Measurements from ENCODE around the gene BCKDHB. TPM values are rescaled to one million over a fixed set of nuclear protein-coding genes. Genes with fewer than 3 reads are reported as not detected.

Gene BCKDHB
- total RNA-seq, 2 experiments from 2014 or later: 13.5 to 16.5 TPM

- CTCF ChIA-PET: interaction anchor here (1.2 kb wide), 1 partner anchor 10 kb away, joined by 3 read pairs; no protein-coding TSS in a partner anchor
- H3K27ac Mint-ChIP-seq: no peak overlapping the region
- H3K36me3 Mint-ChIP-seq (ENCODE audit: low read depth): no peaks in the 10 kb centered on the region
- H3K27me3 Mint-ChIP-seq: no peaks in the 10 kb centered on the region
- H3K4me1 Mint-ChIP-seq: peaks cover 14% of the 10 kb centered on the region
- no peak overlapping the region for H3K4me3 Mint-ChIP-seq
- POLR2A ChIA-PET: interaction anchor here (1.2 kb wide), 1 partner anchor 55 kb away, joined by 3 read pairs; no protein-coding TSS in a partner anchor
- no peaks in the 10 kb centered on the region for H3K9me3 Mint-ChIP-seq
- no peak for DNase-seq
These were observed 55.0 kb downstream of the BCKDHB start for GRCh38 chr6:80161434-80161833.

- Mint-ChIP-seq H3K36me3 (ENCODE audit: low read depth) (no peaks in the 10 kb centered on the region), H3K27ac (no peak overlapping the region), H3K9me3 (no peaks in the 10 kb centered on the region), H3K4me3 (no peak overlapping the region), H3K27me3 (no peaks in the 10 kb centered on the region), H3K4me1 (peaks cover 15% of the 10 kb centered on the region)
- ChIA-PET POLR2A (interaction anchor here (1.3 to 1.4 kb wide), 2 partner anchors 10 to 58 kb away, joined by 3 to 9 read pairs; partner anchors contain the start of gene BCKDHB), CTCF (no interaction called here)
- DNase-seq: no peak
These were observed 57.3 kb downstream of the BCKDHB start for GRCh38 chr6:80163754-80164187.

- H3K27ac Mint-ChIP-seq: peak overlapping the region; percentile 75
- DNase-seq: peak; percentile 44
- POLR2A ChIA-PET: interaction anchor here (0.8 to 1.1 kb wide), 2 partner anchors 59 to 1087 kb away, joined by 3 to 5 read pairs; partner anchors contain the start of genes BCKDHB and PHIP
- peak overlapping the region; percentile 44 for H3K4me3 Mint-ChIP-seq
- CTCF ChIA-PET: interaction anchor here (1.1 kb wide), 1 partner anchor 59 kb away, joined by 3 read pairs; the partner anchor contains the start of gene BCKDHB
- H3K9me3 Mint-ChIP-seq: no peaks in the 10 kb centered on the region
- H3K4me1 Mint-ChIP-seq: peaks cover 15% of the 10 kb centered on the region
- no peaks in the 10 kb centered on the region for H3K27me3 Mint-ChIP-seq
- no peaks in the 10 kb centered on the region for H3K36me3 Mint-ChIP-seq (ENCODE audit: low read depth)
These were observed 58.7 kb downstream of the BCKDHB start for GRCh38 chr6:80165143-80165542.

- H3K9me3 Mint-ChIP-seq: no peaks in the 10 kb centered on the region
- H3K4me1 Mint-ChIP-seq: peaks cover 15% of the 10 kb centered on the region
- ChIA-PET POLR2A (interaction anchor here (0.8 to 1.1 kb wide), 2 partner anchors 60 to 1088 kb away, joined by 3 to 5 read pairs; partner anchors contain the start of genes BCKDHB and PHIP), CTCF (interaction anchor here (1.1 kb wide), 1 partner anchor 59 kb away, joined by 3 read pairs; the partner anchor contains the start of gene BCKDHB)
- no peak overlapping the region for H3K27ac Mint-ChIP-seq
- no peak overlapping the region for H3K4me3 Mint-ChIP-seq
- no peak for DNase-seq
- H3K27me3 Mint-ChIP-seq: no peaks in the 10 kb centered on the region
- H3K36me3 Mint-ChIP-seq (ENCODE audit: low read depth): no peaks in the 10 kb centered on the region
These were observed 59.3 kb downstream of the BCKDHB start for GRCh38 chr6:80165819-80166218.

- ChIA-PET POLR2A (no interaction called here), CTCF (no interaction called here)
- no peak overlapping the region for H3K27ac Mint-ChIP-seq
- H3K4me1 Mint-ChIP-seq: peaks cover 8% of the 10 kb centered on the region
- no peak for DNase-seq
- no peaks in the 10 kb centered on the region for H3K9me3 Mint-ChIP-seq
- H3K36me3 Mint-ChIP-seq (ENCODE audit: low read depth): peaks cover 4% of the 10 kb centered on the region
- no peak overlapping the region for H3K4me3 Mint-ChIP-seq
- no peaks in the 10 kb centered on the region for H3K27me3 Mint-ChIP-seq
These were observed 64.0 kb downstream of the BCKDHB start for GRCh38 chr6:80170433-80170832.

GRCh38 chr6:80173411-80173810, 66.9 kb downstream of the BCKDHB start:
- POLR2A ChIA-PET: no interaction called here
- peaks cover 2% of the 10 kb centered on the region for H3K4me1 Mint-ChIP-seq
- peaks cover 4% of the 10 kb centered on the region for H3K36me3 Mint-ChIP-seq (ENCODE audit: low read depth)
- H3K4me3 Mint-ChIP-seq: no peak overlapping the region
- DNase-seq: no peak
- H3K27ac Mint-ChIP-seq: no peak overlapping the region
- no peaks in the 10 kb centered on the region for H3K9me3 Mint-ChIP-seq
- CTCF ChIA-PET: interaction anchor here (1.4 kb wide), 1 partner anchor 41 kb away, joined by 4 read pairs; no protein-coding TSS in a partner anchor
- no peaks in the 10 kb centered on the region for H3K27me3 Mint-ChIP-seq

- no peak overlapping the region for H3K4me3 Mint-ChIP-seq
- no peaks in the 10 kb centered on the region for H3K9me3 Mint-ChIP-seq
- ChIA-PET CTCF (interaction anchor here (0.7 kb wide), 1 partner anchor 305 kb away, joined by 3 read pairs; no protein-coding TSS in a partner anchor), POLR2A (no interaction called here)
- peaks cover 2% of the 10 kb centered on the region for H3K4me1 Mint-ChIP-seq
- no peak for DNase-seq
- H3K27ac Mint-ChIP-seq: no peak overlapping the region
- peaks cover 4% of the 10 kb centered on the region for H3K36me3 Mint-ChIP-seq (ENCODE audit: low read depth)
- H3K27me3 Mint-ChIP-seq: no peaks in the 10 kb centered on the region
These were observed 68.6 kb downstream of the BCKDHB start for GRCh38 chr6:80174900-80175572.

- H3K4me3 Mint-ChIP-seq: no peak overlapping the region
- H3K4me1 Mint-ChIP-seq: peaks cover 2% of the 10 kb centered on the region
- ChIA-PET CTCF (no interaction called here), POLR2A (no interaction called here)
- no peak for DNase-seq
- no peaks in the 10 kb centered on the region for H3K36me3 Mint-ChIP-seq (ENCODE audit: low read depth)
- H3K9me3 Mint-ChIP-seq: no peaks in the 10 kb centered on the region
- H3K27me3 Mint-ChIP-seq: no peaks in the 10 kb centered on the region
- H3K27ac Mint-ChIP-seq: no peak overlapping the region
These were observed 73.2 kb downstream of the BCKDHB start for GRCh38 chr6:80179695-80180094.

GRCh38 chr6:80181352-80182081, 75.0 kb downstream of the BCKDHB start:
- ChIA-PET POLR2A (no interaction called here), CTCF (no interaction called here)
- Mint-ChIP-seq H3K27me3 (no peaks in the 10 kb centered on the region), H3K9me3 (no peaks in the 10 kb centered on the region), H3K36me3 (ENCODE audit: low read depth) (no peaks in the 10 kb centered on the region), H3K4me3 (no peak overlapping the region), H3K27ac (no peak overlapping the region), H3K4me1 (no peaks in the 10 kb centered on the region)
- no peak for DNase-seq

- Mint-ChIP-seq H3K4me3 (no peak overlapping the region), H3K27me3 (no peaks in the 10 kb centered on the region), H3K27ac (no peak overlapping the region), H3K36me3 (ENCODE audit: low read depth) (peaks cover 1% of the 10 kb centered on the region), H3K4me1 (no peaks in the 10 kb centered on the region), H3K9me3 (no peaks in the 10 kb centered on the region)
- no peak for DNase-seq
- CTCF ChIA-PET: no interaction called here
- POLR2A ChIA-PET: no interaction called here
These were observed 75.8 kb downstream of the BCKDHB start for GRCh38 chr6:80182308-80182707.

GRCh38 chr6:80183019-80183795, 76.7 kb downstream of the BCKDHB start:
- no peaks in the 10 kb centered on the region for H3K9me3 Mint-ChIP-seq
- no peak overlapping the region for H3K27ac Mint-ChIP-seq
- no peak overlapping the region for H3K4me3 Mint-ChIP-seq
- POLR2A ChIA-PET: no interaction called here
- no peaks in the 10 kb centered on the region for H3K27me3 Mint-ChIP-seq
- no peak for DNase-seq
- H3K36me3 Mint-ChIP-seq (ENCODE audit: low read depth): peaks cover 4% of the 10 kb centered on the region
- no peaks in the 10 kb centered on the region for H3K4me1 Mint-ChIP-seq
- CTCF ChIA-PET: no interaction called here

- ChIA-PET POLR2A (no interaction called here), CTCF (no interaction called here)
- Mint-ChIP-seq H3K9me3 (no peaks in the 10 kb centered on the region), H3K36me3 (ENCODE audit: low read depth) (peaks cover 4% of the 10 kb centered on the region), H3K27me3 (no peaks in the 10 kb centered on the region), H3K4me1 (no peaks in the 10 kb centered on the region), H3K27ac (no peak overlapping the region), H3K4me3 (no peak overlapping the region)
- no peak for DNase-seq
These were observed 79.0 kb downstream of the BCKDHB start for GRCh38 chr6:80185492-80185891.

- H3K27ac Mint-ChIP-seq: no peak overlapping the region
- no peak for DNase-seq
- no peaks in the 10 kb centered on the region for H3K4me1 Mint-ChIP-seq
- ChIA-PET POLR2A (no interaction called here), CTCF (no interaction called here)
- H3K36me3 Mint-ChIP-seq (ENCODE audit: low read depth): peaks cover 4% of the 10 kb centered on the region
- H3K9me3 Mint-ChIP-seq: no peaks in the 10 kb centered on the region
- no peak overlapping the region for H3K4me3 Mint-ChIP-seq
- no peaks in the 10 kb centered on the region for H3K27me3 Mint-ChIP-seq
These were observed 79.6 kb downstream of the BCKDHB start for GRCh38 chr6:80186082-80186481.

All from activated CD4-positive, alpha-beta memory T cell treated with anti-CD3 and anti-CD28 coated beads, Interleukin-2, amount 10 ng/mL, durations not matched to agents 7 days and 5 days (primary cell).